HL-60 (cell line): ENCODE data around the gene RUSF1.

Source experiments
- DNase-seq, 2 experiments: peaks; one replicate each; pipeline ENCODE4 v3.0.0-alpha.2; 2010 to 2020; ENCODE audit warnings: low read depth in 1 of 2, low spot score in 1 of 2
- H3K27ac ChIP-seq: fragments of 250-450 bp; sonication (Bioruptor Pico); replicated peaks from 2 replicates; pipeline ENCODE4 v1.5.1; 2020; ENCODE audit warnings: mild to moderate bottlenecking, moderate library complexity
- H3K27me3 ChIP-seq: fragments of 250-450 bp; sonication (Bioruptor Pico); 2 replicates; pipeline ENCODE4 v1.5.1; 2021; ENCODE audit warnings: mild to moderate bottlenecking, moderate library complexity; ENCODE audit not compliant: insufficient read depth, poor library complexity, severe bottlenecking
- H3K4me3 ChIP-seq: replicated peaks from 2 replicates; pipeline ENCODE4 v1.5.1; 2011; ENCODE audit warnings: mild to moderate bottlenecking, control low read depth, low read length; ENCODE audit not compliant: insufficient read depth
- CTCF ChIP-seq: IDR thresholded peaks from one replicate; pipeline ENCODE4 v1.5.1; 2011; ENCODE audit warnings: low read length, control low read depth, inconsistent platforms; ENCODE audit not compliant: insufficient read depth
- GABPA ChIP-seq: IDR thresholded peaks from 2 replicates; pipeline ENCODE4 v1.6.1; 2012; ENCODE audit warnings: low read depth
- POLR2AphosphoS5 ChIP-seq: IDR thresholded peaks from 2 replicates; pipeline ENCODE4 v1.6.1; 2012; ENCODE audit warnings: low read depth
- REST ChIP-seq: IDR thresholded peaks from 2 replicates; pipeline ENCODE4 v1.6.1; 2012; ENCODE audit warnings: low read depth; ENCODE audit not compliant: insufficient replicate concordance
- SPI1 ChIP-seq: IDR thresholded peaks from 2 replicates; pipeline ENCODE4 v1.6.1; 2012; ENCODE audit warnings: low read depth, mild to moderate bottlenecking, borderline replicate concordance

Gene RUSF1

GRCh38 chr16:31460582-31461002 is 47.6 kb downstream of the RUSF1 start:
- DNase-seq, result peak; percentile 35 to 40
- Histone ChIP-seq H3K27me3 (no peaks in the 10 kb centered on the region), H3K27ac (peak overlapping the region; percentile 46), H3K4me3 (peak overlapping the region; percentile 41)
- TF ChIP-seq REST, result no peak
- TF ChIP-seq POLR2AphosphoS5, result no peak
- peak; percentile 51 for TF ChIP-seq CTCF
- TF ChIP-seq SPI1, result no peak
- TF ChIP-seq GABPA, result no peak

- no peak for TF ChIP-seq CTCF
- TF ChIP-seq GABPA, result no peak
- TF ChIP-seq POLR2AphosphoS5, result no peak
- no peak for TF ChIP-seq REST
- no peak for TF ChIP-seq SPI1
- Histone ChIP-seq H3K4me3 (peak overlapping the region; percentile 70), H3K27me3 (no peaks in the 10 kb centered on the region), H3K27ac (peak overlapping the region; percentile 100)
- DNase-seq, result peak; percentile 97 to 100
These were observed 48.3 kb downstream of the RUSF1 start for GRCh38 chr16:31459687-31460581.

- DNase-seq, result peak; percentile 98 to 99
- Histone ChIP-seq H3K4me3 (peak within 1 kb of the TSS; percentile 70), H3K27me3 (no peaks in the 10 kb centered on the region), H3K27ac (peak within 1 kb of the TSS; percentile 100)
- no peak for TF ChIP-seq CTCF
- TF ChIP-seq SPI1, result peak; percentile 84
- peak; percentile 87 for TF ChIP-seq GABPA
- TF ChIP-seq REST, result peak; percentile 81
- peak; percentile 89 for TF ChIP-seq POLR2AphosphoS5
These were observed 49.1 kb downstream of the RUSF1 start, which contains the start of gene ARMC5 for GRCh38 chr16:31458844-31459686. TSS of gene ARMC5 (plus strand) at chr16:31459501. CDS start at chr16:31459525, 24 bp downstream.
